Measurements from ENCODE around the gene TCP10L.
"Not testable (repeated sequence)": the region's sequence is repeated elsewhere in the genome, so short reads cannot be mapped to it uniquely, and the experiment has no call there.

TCP10L gene

DNA sequence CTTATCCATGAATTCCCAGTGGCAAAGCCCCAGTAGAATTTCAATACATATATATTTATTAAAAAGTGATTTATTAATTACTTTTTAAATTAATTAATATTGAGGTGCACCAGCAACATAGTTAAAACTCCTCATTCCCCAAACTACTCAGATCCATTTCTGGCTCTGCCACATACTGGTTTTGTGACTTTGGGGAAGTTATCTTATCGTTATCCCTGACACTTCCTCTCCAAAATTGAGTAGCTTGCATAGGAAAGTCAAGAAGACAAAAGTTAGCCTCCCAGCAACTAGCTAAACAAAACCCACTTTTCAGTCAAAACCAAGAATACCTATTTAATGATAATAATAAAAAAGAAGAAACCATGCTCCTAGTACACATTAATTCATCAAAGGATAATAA is 35.9 kb downstream of the TCP10L start:
- no peak for DNase-seq

DNA sequence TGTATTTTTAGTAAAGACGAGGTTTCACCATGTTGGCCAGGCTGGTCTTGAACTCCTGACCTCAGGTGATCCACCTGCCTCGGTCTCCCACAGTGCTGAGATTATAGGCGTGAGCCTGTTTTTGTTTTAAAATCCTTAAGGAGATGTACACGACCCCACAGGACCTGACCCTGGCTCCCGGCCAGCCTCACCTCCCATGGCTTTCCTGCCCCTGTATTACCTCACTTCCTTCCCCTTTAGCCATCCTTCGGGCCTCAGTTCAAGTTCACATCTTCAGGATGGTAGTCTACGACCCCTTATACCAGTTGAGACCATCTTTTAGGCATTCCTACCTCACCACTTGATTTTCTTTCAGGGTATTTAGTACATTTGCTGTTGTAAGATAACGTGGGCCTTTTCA is 36.3 kb downstream of the TCP10L start:
- DNase-seq: no peak

DNA sequence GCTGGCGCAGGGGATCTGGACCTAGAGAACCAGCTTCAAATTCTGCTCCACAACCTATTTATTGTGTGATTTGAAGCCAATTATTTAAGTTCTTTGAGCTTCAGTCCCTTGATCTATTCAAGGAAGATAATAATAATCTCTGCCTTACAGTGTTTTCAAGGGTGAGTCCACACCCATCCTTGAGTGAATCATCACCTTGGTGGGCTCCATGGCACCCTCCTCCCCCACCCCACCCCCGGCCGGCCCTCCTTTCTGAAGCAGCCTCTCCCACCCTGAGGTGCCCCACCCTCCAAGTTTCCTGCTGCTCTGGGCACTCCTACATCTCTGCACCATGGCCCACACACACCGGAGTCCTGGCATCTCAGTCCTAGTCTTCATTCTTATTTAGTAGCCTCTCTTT is 38.3 kb downstream of the TCP10L start:
- DNase-seq: no peak

DNA sequence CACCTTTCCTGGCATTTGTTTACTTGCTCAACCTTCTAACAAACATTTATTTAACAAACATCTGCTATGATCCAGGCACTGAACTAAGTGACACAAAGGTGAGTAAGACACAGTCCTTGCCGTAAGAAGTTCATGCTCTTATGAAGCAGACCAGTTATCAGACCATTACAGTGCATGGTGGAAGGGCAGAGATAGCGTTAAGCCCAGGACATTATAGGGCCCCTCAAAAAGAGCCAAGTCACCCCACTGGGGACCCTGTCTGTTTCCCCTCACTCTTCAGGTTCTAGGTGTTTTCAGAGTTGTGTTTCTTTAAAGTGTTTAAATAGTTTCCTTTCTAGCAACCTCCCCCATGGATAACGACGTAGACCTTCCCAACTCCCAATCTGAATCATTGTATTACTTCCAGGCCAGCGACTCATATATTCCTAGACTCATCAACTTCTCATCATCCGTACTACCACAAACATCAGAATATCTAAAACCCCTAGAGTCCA is 39.3 kb downstream of the TCP10L start:
- DNase-seq: no peak

DNA sequence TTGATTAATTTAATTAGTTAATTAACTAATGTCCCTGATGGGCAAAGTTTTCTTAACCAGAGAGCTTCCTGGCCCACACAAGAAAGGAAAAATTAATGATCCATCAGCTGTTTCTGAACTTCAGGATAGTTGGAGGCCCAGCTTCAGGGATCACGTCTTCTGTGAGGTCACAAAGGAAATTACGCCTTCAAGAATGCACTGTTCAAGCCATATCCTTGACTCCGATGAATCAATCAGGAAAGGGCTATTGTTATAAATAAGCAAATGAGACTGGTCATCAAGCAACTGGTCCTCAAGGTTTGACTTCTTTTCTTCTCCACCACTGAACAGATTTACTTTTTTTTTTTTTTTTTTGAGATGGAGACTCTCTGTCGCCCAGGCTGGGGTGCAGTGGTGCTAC is 40.6 kb downstream of the TCP10L start:
- DNase-seq: no peak

DNA sequence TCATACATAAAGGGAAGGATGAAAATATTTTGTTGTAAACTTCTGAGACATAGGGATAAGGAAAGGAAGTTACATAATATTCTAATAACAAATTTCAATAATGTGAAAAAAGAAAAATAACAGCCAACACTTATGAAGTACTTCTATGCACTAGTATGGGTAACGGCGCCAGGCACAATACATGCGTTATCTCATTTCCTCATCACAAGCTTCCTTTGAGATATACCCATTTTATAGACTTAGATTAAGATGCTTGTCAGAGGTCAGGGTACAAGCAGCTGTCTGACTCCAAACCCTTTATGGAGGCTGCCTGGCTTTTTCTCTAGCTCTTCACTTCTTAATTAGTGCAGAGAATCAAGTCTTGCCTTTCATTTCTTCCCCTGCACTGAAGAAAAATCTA is 41.3 kb downstream of the TCP10L start:
- no peak for DNase-seq

DNA sequence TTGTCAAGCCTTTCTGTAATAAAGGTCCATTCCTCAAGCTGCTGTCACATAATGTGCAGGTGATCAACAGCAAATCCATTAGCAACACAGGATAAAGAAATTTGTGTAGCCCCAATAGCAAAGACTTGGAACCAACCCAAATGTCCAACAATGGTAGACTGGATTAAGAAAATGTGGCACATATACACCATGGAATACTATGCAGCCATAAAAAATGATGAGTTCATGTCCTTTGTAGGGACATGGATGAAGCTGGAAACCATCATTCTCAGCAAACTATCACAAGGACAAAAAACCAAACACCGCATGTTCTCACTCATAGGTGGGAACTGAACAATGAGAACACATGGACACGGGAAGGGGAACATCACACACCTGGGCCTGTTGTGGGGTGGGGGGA is 42.3 kb downstream of the TCP10L start:
- not testable (repeated sequence) for DNase-seq

DNA sequence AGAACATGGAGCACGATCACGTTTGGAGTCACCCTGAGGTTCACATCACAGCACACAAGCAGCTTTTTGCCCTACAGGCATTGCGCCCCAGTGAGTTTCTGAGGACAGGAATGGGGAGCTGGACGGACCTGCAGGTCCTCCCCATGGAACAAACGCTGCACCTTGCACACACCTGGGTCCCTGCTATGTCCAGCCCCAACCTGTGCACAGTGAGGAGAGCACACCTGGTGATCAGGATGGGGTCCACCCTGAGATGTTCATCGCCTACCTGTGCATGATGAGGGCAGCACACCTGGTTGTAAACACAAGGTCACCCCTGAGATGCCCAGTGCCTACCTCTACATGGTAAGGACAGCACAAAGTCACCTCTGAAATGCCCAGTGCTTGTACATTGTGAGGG is 45.9 kb downstream of the TCP10L start:
- no peak for DNase-seq

DNA sequence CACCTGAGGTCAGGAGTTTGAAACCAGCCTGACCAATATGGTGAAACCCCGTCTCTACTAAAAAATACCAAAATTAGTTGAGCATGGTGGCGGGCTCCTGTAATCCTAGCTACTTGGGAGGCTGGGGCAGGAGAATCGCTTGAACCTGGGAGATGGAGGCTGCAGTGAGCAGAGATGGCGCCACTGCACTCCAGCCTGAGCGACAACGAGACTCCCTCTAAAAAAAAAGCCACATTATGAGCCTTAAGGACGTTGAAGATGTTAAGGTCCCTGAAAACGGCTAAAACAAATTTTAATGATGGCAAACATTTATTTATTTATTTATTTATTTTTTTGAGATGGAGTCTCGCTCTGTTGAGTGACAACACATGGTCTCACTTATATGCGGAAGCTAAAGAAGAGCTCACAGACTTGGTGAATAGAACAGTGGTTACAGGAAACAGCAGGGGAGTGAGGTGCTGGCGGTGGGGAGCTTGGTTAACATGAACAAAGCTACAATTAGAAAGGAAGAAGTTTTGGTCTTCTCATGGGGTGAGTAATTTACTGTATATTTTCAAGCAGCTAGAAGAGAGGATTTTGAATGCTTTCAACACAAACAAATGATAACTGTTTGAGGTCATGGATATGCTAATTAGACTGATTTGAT is 47.1 kb downstream of the TCP10L start:
- DNase-seq: no peak

DNA sequence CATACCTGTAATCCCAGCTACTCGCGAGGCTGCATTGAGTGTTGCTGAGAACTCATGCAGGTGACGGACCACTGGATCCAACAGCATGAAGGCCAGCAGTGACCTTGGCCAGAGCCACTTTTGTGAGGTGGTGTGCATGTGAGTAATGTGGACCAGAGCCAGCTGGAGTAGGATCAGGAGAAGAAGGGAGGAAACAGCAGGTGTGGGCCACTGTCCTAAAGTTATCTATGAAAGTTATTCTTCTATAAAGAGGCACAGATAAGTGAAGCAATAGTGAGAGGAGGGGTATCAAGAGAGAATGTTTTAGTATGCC is 47.8 kb downstream of the TCP10L start:
- DNase-seq: no peak

DNA sequence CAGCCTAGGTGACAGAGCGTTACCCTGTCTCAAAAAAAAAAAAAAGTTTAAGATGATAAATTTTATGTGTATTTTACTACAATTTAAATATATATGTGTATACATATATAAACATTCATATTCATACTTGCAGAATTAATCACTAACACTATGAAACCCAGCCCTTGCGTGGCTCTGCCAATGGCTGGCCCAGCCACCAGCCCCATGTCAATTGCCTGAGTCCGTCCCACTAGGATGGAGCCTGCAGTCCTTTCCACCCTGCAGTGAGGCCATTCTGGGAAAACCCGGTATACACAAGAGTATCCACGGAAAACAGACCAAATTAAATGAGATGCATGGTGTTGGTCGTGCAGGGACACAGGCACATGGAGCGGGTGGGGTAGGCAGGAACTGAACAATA is 49.7 kb downstream of the TCP10L start:
- DNase-seq: no peak

DNA sequence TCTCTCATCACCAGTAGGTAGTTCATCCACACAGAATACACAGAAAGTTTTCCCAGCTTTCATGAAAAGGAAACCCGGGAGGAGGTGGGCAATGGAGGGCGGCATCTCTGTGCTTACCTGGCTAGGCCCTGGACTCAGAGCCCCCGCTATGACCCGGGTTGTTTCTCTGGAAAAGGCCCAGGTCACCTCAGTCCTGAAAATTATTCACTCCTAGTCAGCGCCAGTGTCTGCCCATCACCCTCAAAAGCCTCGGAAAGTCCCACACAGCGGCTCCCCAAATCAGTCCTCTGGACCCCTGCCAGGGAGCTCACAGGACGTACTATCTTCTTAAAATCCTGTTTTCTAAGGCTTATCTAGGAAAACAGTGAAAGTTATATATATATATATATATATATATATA is 51.2 kb downstream of the TCP10L start:
- DNase-seq: no peak

DNA sequence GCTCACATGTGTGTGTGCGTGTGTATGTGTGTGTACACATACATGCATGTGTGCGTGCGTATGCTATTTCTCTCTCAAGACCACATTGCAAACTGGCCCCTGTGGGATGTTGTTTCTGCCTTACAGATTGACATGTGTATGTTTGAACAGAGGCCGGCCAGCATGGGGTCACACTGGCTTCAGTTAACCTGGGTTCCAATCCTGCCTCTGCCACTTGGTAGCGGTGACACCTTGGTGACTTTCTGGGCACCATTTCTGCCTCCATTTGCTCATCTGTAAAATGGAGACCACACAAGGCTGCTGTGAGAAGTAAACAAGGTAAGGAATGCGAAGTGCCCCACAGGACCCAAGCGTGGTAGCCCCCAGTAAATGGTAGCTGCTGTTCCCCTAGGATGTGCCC is 51.7 kb downstream of the TCP10L start:
- DNase-seq: no peak

DNA sequence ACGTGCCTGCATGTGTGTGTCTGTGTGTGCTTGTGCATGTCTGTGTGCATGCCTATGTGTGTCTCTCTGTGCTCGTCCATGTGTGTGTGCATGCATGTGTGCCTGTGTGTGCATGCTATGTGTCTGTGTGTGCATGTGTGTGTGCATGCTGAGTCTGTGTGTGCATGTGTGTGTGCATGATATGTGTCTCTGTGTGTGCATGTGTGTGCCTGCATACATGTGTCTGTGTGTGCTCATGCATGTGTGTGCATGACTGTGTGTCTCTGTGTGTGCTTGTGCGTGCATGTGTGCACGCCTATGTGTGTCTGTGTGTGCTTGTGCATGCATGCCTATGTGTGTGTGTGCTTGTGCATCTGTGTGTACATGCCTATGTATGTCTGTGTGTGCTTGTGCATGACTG is 52.3 kb downstream of the TCP10L start:
- no peak for DNase-seq

DNA sequence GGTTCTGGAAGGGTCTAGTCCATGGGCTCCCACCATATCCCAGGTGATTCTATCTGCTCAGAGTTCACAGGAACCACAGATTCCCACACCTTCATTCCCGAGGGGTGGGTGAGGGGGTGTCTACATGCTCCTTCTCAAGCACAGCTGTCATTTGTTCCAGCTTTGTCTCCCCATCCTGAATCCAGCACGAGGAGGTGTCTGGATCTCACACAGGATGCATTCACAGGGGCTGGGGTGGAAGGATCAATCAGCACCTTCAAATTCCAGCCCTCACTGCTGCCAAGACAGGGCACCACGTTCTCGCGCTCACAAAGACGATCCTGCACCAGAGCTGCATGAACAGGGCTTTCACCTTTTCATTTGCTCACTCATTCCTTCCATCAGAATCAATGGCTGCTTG is 52.7 kb downstream of the TCP10L start:
- DNase-seq: no peak

DNA sequence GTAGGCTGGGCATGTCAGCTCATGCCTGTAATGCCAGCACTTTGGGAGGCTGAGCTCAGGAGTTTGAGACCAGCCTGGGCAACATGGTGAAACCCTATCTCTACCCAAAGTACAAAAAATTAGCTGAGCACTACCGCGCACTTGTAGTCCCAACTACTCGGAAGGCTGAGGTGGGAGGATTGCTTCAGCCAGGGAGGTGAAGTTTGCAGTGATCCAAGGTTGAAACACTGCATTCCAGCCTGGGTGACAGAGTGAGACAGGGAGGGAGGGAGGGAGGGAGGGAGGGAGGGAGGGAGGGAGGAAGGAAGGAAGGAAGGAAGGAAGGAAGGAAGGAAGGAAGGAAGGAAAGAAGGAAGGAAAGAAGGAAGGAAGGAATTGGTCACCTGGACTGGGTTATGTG is 53.8 kb downstream of the TCP10L start:
- DNase-seq: not testable (repeated sequence)

DNA sequence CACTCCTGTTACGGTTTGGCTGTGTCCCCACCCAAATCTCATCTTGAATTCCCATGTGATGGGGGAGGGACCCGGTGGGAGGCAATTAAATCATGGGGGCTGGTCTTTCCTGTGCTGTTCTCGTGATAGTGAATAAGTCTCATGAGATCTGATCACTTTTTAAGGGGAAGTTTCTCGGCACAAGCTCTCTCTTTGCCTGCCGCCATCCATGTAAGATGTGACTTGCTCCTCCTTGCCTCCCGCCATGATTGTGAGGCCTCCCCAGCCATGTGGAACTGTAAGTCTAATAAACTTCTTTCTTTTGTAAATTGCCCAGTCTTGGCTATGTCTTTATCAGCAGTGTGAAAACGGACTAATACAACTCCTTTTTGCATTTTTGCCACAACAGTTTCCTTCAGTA is 54.5 kb downstream of the TCP10L start:
- not testable (repeated sequence) for DNase-seq

DNA sequence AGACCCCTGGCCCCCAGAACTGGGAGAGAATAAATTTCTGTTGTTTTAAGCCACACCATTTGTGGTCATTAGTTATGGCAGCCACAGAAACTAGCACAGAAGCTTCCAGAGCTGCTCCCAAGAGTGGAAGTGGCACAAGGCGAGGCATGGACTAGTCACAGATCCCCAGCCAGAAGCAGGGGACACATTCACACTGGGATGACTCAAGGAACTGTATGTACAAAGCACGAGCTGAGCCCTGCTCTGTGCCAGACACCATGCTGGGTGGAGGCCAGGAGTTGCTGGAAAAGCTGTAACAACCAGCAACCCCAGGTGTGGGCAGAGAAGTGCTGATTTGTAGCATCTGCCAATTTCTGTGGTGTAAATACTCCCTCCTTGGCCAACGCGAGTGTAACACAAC is 55.6 kb downstream of the TCP10L start:
- DNase-seq: no peak

DNA sequence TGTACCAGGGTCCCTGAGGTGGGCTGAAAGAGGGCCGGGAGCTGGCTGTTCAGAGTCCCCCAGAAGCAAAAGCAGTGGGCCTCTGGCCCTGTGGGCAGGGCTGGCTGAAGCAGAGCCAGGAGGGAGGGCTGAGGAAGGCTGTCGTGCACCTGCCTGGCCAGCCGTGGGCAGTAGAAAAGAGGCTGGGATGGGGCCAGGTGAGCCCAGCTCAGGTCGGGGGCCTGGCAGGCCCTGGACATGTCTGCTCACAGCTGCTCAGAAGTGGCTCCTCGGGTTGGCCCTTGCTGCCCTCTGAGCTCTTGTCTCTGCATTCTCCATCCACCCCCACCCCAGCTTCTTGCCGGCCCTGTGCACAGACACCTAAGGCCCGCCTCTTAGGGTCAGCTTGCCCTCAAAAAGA is 60.0 kb downstream of the TCP10L start:
- no peak for DNase-seq

DNA sequence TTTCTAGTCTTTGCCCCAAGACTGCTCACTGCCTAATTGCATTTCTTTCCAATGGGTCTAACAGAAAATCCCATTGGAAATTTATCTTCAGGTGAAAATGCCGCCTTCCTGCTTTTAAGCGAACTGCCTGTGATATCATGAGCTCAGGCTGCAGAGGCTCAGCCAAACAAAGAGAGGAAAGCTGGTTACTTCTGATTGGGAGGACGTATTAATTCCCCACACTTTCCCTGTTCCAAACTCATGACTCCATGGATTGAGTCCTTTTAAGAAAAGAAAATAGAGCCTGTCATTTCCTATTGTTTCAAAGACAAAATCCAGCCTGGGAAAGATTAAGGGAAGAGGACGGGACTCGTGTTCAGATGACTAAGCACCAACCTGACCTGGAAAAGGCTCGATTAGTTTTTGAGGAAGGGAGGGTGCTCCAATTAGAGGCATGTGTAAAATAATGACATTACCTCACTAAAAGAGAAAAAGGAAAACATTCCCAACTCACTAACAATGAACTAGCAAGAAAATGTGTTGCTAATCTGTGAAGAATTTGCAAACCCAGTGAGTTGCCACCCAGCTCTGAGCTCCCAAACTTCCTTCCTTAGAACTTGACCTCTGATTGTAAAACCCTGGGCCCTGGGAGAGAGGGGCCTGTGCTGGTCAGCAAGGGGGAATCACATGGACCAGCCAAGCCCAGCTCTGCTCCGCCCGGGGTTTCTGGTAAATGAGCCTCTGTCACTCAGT is 61.2 kb downstream of the TCP10L start:
- no peak for DNase-seq

All from NCI-H1694 (cell line).